Stomach smooth muscle (tissue), 2 donors: ENCODE measurements around the gene KCNAB1.

ENCODE experiments used
- H3K27ac ChIP-seq: one replicate; pipeline ENCODE4 v1.7.0; 2013; ENCODE audit warnings: mild to moderate bottlenecking, low read length, inconsistent platforms
- H3K27me3 ChIP-seq, 2 donors: one replicate each; pipeline ENCODE4 v1.7.0; 2013; ENCODE audit warnings: low read length in 2 of 2; ENCODE audit not compliant: insufficient read depth in 2 of 2, control insufficient read depth in 1 of 2
- H3K36me3 ChIP-seq, 2 donors: one replicate each; pipeline ENCODE4 v1.7.0; 2013; ENCODE audit warnings: low read length in 2 of 2; ENCODE audit not compliant: control insufficient read depth in 2 of 2, insufficient read depth in 2 of 2
- H3K4me1 ChIP-seq: one replicate; pipeline ENCODE4 v1.7.0; 2013; ENCODE audit warnings: low read length; ENCODE audit not compliant: control insufficient read depth, insufficient read depth
- H3K4me3 ChIP-seq, 2 donors: one replicate each; pipeline ENCODE4 v1.7.0; 2013; ENCODE audit warnings: low read length in 2 of 2
- H3K9ac ChIP-seq, 2 donors: one replicate each; pipeline ENCODE4 v1.7.0; 2013; ENCODE audit warnings: low read length in 2 of 2, mild to moderate bottlenecking in 1 of 2
- H3K9me3 ChIP-seq, 2 donors: one replicate each; pipeline ENCODE4 v1.7.0; 2013; ENCODE audit warnings: low read length in 2 of 2; ENCODE audit not compliant: control insufficient read depth in 2 of 2
- donor health status: healthy.
- donor health status: Pancreatic carcinoma.

Gene KCNAB1

GRCh38 chr3:156151824-156152428 lies 31.5 kb downstream of the KCNAB1 start:
- Histone ChIP-seq H3K4me1 (peaks cover 18% of the 10 kb centered on the region), H3K9me3 (no peaks in the 10 kb centered on the region), H3K36me3 (no peaks in the 10 kb centered on the region), H3K27me3 (no peaks in the 10 kb centered on the region), H3K4me3 (no peak overlapping the region), H3K9ac (no peak overlapping the region), H3K27ac (no peak overlapping the region)

- no peaks in the 10 kb centered on the region for H3K27me3 ChIP-seq
- H3K36me3 ChIP-seq = no peaks in the 10 kb centered on the region
- H3K9me3 ChIP-seq = no peaks in the 10 kb centered on the region
- H3K27ac ChIP-seq = no peak overlapping the region
- H3K9ac ChIP-seq = no peak overlapping the region
- no peaks in the 10 kb centered on the region for H3K4me1 ChIP-seq
- H3K4me3 ChIP-seq = no peak overlapping the region
Observed at GRCh38 chr3:156158656-156159295, 38.4 kb downstream of the KCNAB1 start.

GRCh38 chr3:156160647-156161046 lies 40.3 kb downstream of the KCNAB1 start:
- Histone ChIP-seq H3K36me3 (no peaks in the 10 kb centered on the region), H3K9me3 (no peaks in the 10 kb centered on the region), H3K9ac (no peak overlapping the region), H3K4me1 (no peaks in the 10 kb centered on the region), H3K4me3 (no peak overlapping the region), H3K27me3 (no peaks in the 10 kb centered on the region), H3K27ac (no peak overlapping the region)

GRCh38 chr3:156161172-156161571 lies 40.8 kb downstream of the KCNAB1 start:
- Histone ChIP-seq H3K27me3 (no peaks in the 10 kb centered on the region), H3K36me3 (no peaks in the 10 kb centered on the region), H3K27ac (no peak overlapping the region)

GRCh38 chr3:156163848-156164247 lies 43.5 kb downstream of the KCNAB1 start:
- Histone ChIP-seq H3K27ac (no peak overlapping the region), H3K4me1 (no peaks in the 10 kb centered on the region), H3K9me3 (no peaks in the 10 kb centered on the region), H3K4me3 (no peak overlapping the region), H3K9ac (no peak overlapping the region), H3K27me3 (no peaks in the 10 kb centered on the region), H3K36me3 (no peaks in the 10 kb centered on the region)

More at GRCh38 chr3:156161172-156161571, 40.8 kb downstream of the KCNAB1 start:
- Histone ChIP-seq H3K4me1 (no peaks in the 10 kb centered on the region), H3K9ac (no peak overlapping the region), H3K4me3 (no peak overlapping the region), H3K9me3 (no peaks in the 10 kb centered on the region)

- Histone ChIP-seq H3K4me1 (no peaks in the 10 kb centered on the region), H3K4me3 (no peak overlapping the region), H3K9ac (no peak overlapping the region), H3K9me3 (no peaks in the 10 kb centered on the region), H3K36me3 (no peaks in the 10 kb centered on the region), H3K27ac (no peak overlapping the region), H3K27me3 (no peaks in the 10 kb centered on the region)
Observed at GRCh38 chr3:156166808-156167207, 46.4 kb downstream of the KCNAB1 start.

GRCh38 chr3:156170571-156170970 lies 50.2 kb downstream of the KCNAB1 start:
- Histone ChIP-seq H3K4me3 (no peak overlapping the region), H3K27ac (no peak overlapping the region), H3K9me3 (no peaks in the 10 kb centered on the region), H3K9ac (no peak overlapping the region), H3K36me3 (no peaks in the 10 kb centered on the region), H3K27me3 (no peaks in the 10 kb centered on the region), H3K4me1 (peaks cover 2% of the 10 kb centered on the region)

GRCh38 chr3:156171281-156172267 lies 51.2 kb downstream of the KCNAB1 start:
- Histone ChIP-seq H3K36me3 (no peaks in the 10 kb centered on the region), H3K27me3 (no peaks in the 10 kb centered on the region), H3K4me3 (no peak overlapping the region), H3K9me3 (no peaks in the 10 kb centered on the region), H3K27ac (no peak overlapping the region), H3K9ac (no peak overlapping the region), H3K4me1 (peaks cover 2% of the 10 kb centered on the region)

GRCh38 chr3:156172536-156172935 lies 52.2 kb downstream of the KCNAB1 start:
- no peak overlapping the region for H3K4me3 ChIP-seq
- H3K36me3 ChIP-seq = no peaks in the 10 kb centered on the region
- no peaks in the 10 kb centered on the region for H3K9me3 ChIP-seq
- H3K27me3 ChIP-seq = no peaks in the 10 kb centered on the region
- H3K27ac ChIP-seq = no peak overlapping the region
- H3K9ac ChIP-seq = no peak overlapping the region
- peaks cover 2% of the 10 kb centered on the region for H3K4me1 ChIP-seq

GRCh38 chr3:156174229-156174847 lies 54.0 kb downstream of the KCNAB1 start:
- no peak overlapping the region for H3K27ac ChIP-seq
- no peak overlapping the region for H3K4me3 ChIP-seq

More at GRCh38 chr3:156174229-156174847, 54.0 kb downstream of the KCNAB1 start:
- H3K27me3 ChIP-seq = no peaks in the 10 kb centered on the region
- H3K4me1 ChIP-seq = peaks cover 2% of the 10 kb centered on the region
- H3K9me3 ChIP-seq = no peaks in the 10 kb centered on the region
- no peaks in the 10 kb centered on the region for H3K36me3 ChIP-seq
- H3K9ac ChIP-seq = no peak overlapping the region
